Erythroblast (primary cell): ENCODE data around the gene BIK.

Experiments used
- GATA1 ChIP-seq: IDR thresholded peaks from 2 replicates; pipeline ENCODE4 v1.6.1; 2011; ENCODE audit warnings: low read depth, mild to moderate bottlenecking, control low read depth, low read length, moderate library complexity
- POLR2A ChIP-seq: IDR thresholded peaks from 2 replicates; pipeline ENCODE4 v1.6.1; 2011; ENCODE audit warnings: mild to moderate bottlenecking, low read length

- TF ChIP-seq POLR2A (no peak), GATA1 (no peak)
These were observed 54.1 kb downstream of the BIK start for GRCh38 chr22:43164636-43165035.
